Measurements from ENCODE around the gene IKZF3. TPM values are rescaled to one million over a fixed set of nuclear protein-coding genes. Genes with fewer than 3 reads are reported as not detected.

The IKZF3 gene
- total RNA-seq, 1 experiment from 2014 or later: 0.81 TPM

- TF ChIP-seq, protein P1, sequence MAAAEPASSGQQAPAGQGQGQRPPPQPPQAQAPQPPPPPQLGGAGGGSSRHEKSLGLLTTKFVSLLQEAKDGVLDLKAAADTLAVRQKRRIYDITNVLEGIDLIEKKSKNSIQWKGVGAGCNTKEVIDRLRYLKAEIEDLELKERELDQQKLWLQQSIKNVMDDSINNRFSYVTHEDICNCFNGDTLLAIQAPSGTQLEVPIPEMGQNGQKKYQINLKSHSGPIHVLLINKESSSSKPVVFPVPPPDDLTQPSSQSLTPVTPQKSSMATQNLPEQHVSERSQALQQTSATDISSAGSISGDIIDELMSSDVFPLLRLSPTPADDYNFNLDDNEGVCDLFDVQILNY (CRISPR knock-in tag; IDR thresholded peaks at IDR 0.05): no peak
- no peak for TF ChIP-seq MYBL2 (CRISPR knock-in tag; IDR thresholded peaks at IDR 0.05)
These were observed 51.6 kb downstream of the IKZF3 start (continued) for GRCh38 chr17:39812466-39812865.

DNA sequence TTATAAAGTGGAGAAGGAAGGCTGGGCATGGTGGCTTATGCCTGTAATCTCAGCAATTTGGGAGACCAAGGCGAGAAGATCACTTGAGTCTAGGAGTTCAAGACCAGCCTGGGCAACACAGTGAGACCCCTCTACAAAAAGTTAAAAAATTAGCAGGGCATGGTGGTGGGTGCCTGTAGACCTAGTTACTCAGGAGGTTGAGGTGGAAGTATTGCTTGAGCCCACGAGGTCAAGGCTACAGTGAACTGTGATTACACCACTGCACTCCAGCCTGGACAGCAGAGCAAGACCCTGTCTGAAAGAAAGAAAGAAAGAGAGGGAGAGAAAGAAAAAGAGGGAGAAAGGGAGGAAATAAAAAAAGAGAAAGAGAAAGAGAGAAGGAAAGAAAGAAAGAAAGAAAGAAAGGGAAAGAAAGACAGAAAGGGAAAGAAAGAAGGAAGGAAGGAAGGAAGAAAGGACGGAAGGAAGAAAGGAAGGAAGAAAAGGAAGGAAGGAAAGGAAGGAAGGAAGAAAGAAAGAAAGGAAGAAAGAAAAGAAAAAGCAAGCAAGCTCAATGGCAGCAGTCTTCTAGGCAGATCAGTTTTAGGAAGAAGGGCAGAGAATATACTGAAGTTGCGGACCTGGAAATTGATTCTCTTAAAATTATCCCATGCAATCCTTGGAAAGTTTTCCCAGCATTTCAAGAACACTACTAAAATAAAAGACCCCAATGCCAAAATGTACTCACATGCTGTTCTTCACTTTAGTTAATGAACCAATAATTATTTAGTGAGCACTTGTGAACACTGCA, 53.0 kb downstream of the IKZF3 start:
- H3K4me1 Mint-ChIP-seq: peaks cover 14% of the 10 kb centered on the region
- no peaks in the 10 kb centered on the region for H3K9me3 Mint-ChIP-seq
- H3K27me3 Mint-ChIP-seq (ENCODE audit: low read depth): no peaks in the 10 kb centered on the region
- POLR2A ChIA-PET: no interaction called here
- CTCF ChIA-PET: interaction anchor here (2.2 kb wide), 1 partner anchor 24 kb away, joined by 14 read pairs; no protein-coding TSS in a partner anchor
- TF ChIP-seq ZNF121 (CRISPR knock-in tag; IDR thresholded peaks at IDR 0.05) (peak; percentile 74; the same call in 1 of the 2 replicates), FOXK1 (CRISPR knock-in tag; IDR thresholded peaks at IDR 0.05) (no peak), ZNF512 (CRISPR knock-in tag; IDR thresholded peaks at IDR 0.05; ENCODE audit: borderline replicate concordance) (peak; percentile 39; the same call in 1 of the 2 replicates)
- H3K36me3 Mint-ChIP-seq: no peaks in the 10 kb centered on the region
- no peak for DNase-seq (ENCODE audit: low spot score)
- no peak overlapping the region for H3K27ac Mint-ChIP-seq
- no peak overlapping the region for H3K4me3 Mint-ChIP-seq
- no peak for ATAC-seq

GRCh38 chr17:39809221-39809620, 54.9 kb downstream of the IKZF3 start:
- POLR2A ChIA-PET: no interaction called here

GRCh38 chr17:39808409-39808997, 55.6 kb downstream of the IKZF3 start:
- POLR2A ChIA-PET: no interaction called here
- no peaks in the 10 kb centered on the region for H3K27me3 Mint-ChIP-seq (ENCODE audit: low read depth)
- no peak overlapping the region for H3K27ac Mint-ChIP-seq
- DNase-seq (ENCODE audit: low spot score) (no peak), ATAC-seq (no peak)
- H3K4me3 Mint-ChIP-seq: no peak overlapping the region
- peaks cover 8% of the 10 kb centered on the region for H3K4me1 Mint-ChIP-seq
- no peaks in the 10 kb centered on the region for H3K9me3 Mint-ChIP-seq
- CTCF ChIA-PET: interaction anchor here (1.6 kb wide), 1 partner anchor 27 kb away, joined by 5 read pairs; no protein-coding TSS in a partner anchor
- H3K36me3 Mint-ChIP-seq: no peaks in the 10 kb centered on the region
- TF ChIP-seq ZNF263 (CRISPR knock-in tag; IDR thresholded peaks at IDR 0.05; ENCODE audit: low read depth) (no peak), ATF3 (CRISPR knock-in tag; conservative IDR thresholded peaks at IDR 0.05) (no peak), TEAD4 (CRISPR knock-in tag; IDR thresholded peaks at IDR 0.05) (no peak), SOX15 (CRISPR knock-in tag; IDR thresholded peaks at IDR 0.05) (no peak), USF2 (CRISPR knock-in tag; IDR thresholded peaks at IDR 0.05) (no peak), ZNF532 (CRISPR knock-in tag; IDR thresholded peaks at IDR 0.05; ENCODE audit: borderline replicate concordance) (no peak), ZNF416 (CRISPR knock-in tag; IDR thresholded peaks at IDR 0.05) (no peak), PREB (CRISPR knock-in tag; IDR thresholded peaks at IDR 0.05; ENCODE audit: borderline replicate concordance) (no peak), ZNF396 (CRISPR knock-in tag; IDR thresholded peaks at IDR 0.05; ENCODE audit: borderline replicate concordance) (no peak)

More at GRCh38 chr17:39809221-39809620, 54.9 kb downstream of the IKZF3 start:
- no peak for ATAC-seq
- no peak for DNase-seq (ENCODE audit: low spot score)
- no peak overlapping the region for H3K4me3 Mint-ChIP-seq
- H3K4me1 Mint-ChIP-seq: peaks cover 8% of the 10 kb centered on the region
- CTCF ChIA-PET: no interaction called here
- TF ChIP-seq CBFB (CRISPR knock-in tag; IDR thresholded peaks at IDR 0.05; ENCODE audit: low read depth) (no peak), ZNF512 (CRISPR knock-in tag; IDR thresholded peaks at IDR 0.05; ENCODE audit: borderline replicate concordance) (no peak)
- H3K36me3 Mint-ChIP-seq: no peaks in the 10 kb centered on the region
- no peak overlapping the region for H3K27ac Mint-ChIP-seq
- H3K27me3 Mint-ChIP-seq (ENCODE audit: low read depth): no peaks in the 10 kb centered on the region
- no peaks in the 10 kb centered on the region for H3K9me3 Mint-ChIP-seq
